SH-SY5Y (cell line): ENCODE results near the gene SH3GL2.

Source experiments
- GATA2 ChIP-seq: IDR thresholded peaks from 2 replicates; pipeline ENCODE4 v1.6.1; 2011; ENCODE audit warnings: mild to moderate bottlenecking, low read depth, low read length
- GATA3 ChIP-seq: IDR thresholded peaks from 2 replicates; pipeline ENCODE4 v1.6.1; 2011; ENCODE audit warnings: low read depth, mild to moderate bottlenecking, low read length, moderate library complexity

DNA sequence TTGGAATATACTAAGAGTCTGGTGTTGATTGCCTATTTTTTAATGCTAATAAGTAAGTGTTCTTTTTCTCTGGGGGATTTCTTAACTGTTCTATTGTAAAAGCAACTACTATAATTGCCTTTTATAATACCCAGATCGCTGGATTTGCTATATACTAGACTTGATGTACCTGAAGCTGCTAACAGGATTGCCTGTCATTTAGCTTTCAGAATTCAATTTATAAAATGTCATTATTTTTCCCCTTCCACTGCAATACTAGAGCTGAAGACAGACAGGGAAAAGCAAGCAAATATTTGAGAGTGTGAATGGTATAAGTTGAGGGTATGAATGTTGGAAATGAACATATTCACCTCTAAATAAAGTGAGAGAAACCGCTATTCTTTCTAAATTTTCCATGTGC is 115.5 kb downstream of the SH3GL2 start:
- TF ChIP-seq GATA2 (no peak), GATA3 (no peak)
